Measurements from ENCODE around the gene MGAT5. TPM values are rescaled to one million over a fixed set of nuclear protein-coding genes. Genes with fewer than 3 reads are reported as not detected.

Gene MGAT5
- total RNA-seq, 6 donors from 2014 or later = 25.3 to 65.5 (median 41.3) TPM

- no peak for ATAC-seq (ENCODE audit: low FRiP score in 2 of 2)
- TF ChIP-seq EP300 (IDR thresholded peaks at IDR 0.05) = no peak
- no peak for TF ChIP-seq CTCF (IDR thresholded peaks at IDR 0.05)
- TF ChIP-seq POLR2AphosphoS5 (IDR thresholded peaks at IDR 0.05) = no peak
- no peak for TF ChIP-seq POLR2A (IDR thresholded peaks at IDR 0.05)
- peaks cover 0 to 35% (median 18%) of the 10 kb centered on the region in 4 donors for H3K36me3 ChIP-seq
These were observed 191.2 kb downstream of the MGAT5 start for GRCh38 chr2:134445116-134445515.

GRCh38 chr2:134445985-134446382 lies 192.1 kb downstream of the MGAT5 start:
- H3K4me1 ChIP-seq = no peaks in the 10 kb centered on the region

More at GRCh38 chr2:134445116-134445515, 191.2 kb downstream of the MGAT5 start:
- WGBS, 2 donors = 96% methylated on average over 4 of the region's 4 CpGs
- Histone ChIP-seq H3K27ac (no peak overlapping the region), H3K27me3 (no peaks in the 10 kb centered on the region), H3K9me3 (no peaks in the 10 kb centered on the region), H3K4me3 (no peak overlapping the region), H3K4me1 (no peaks in the 10 kb centered on the region)
- no peak for DNase-seq

GRCh38 chr2:134446383-134447017 lies 192.6 kb downstream of the MGAT5 start:
- Histone ChIP-seq H3K4me3 (no peak overlapping the region), H3K4me1 (no peaks in the 10 kb centered on the region), H3K9me3 (no peaks in the 10 kb centered on the region), H3K27me3 (no peaks in the 10 kb centered on the region), H3K36me3 (peaks cover 0 to 35% (median 18%) of the 10 kb centered on the region in 4 donors), H3K27ac (no peak overlapping the region)
- WGBS, 2 donors = 76 to 92% methylated on average over 8 of the region's 8 CpGs
- TF ChIP-seq CTCF (IDR thresholded peaks at IDR 0.05) (no peak), POLR2AphosphoS5 (IDR thresholded peaks at IDR 0.05) (no peak), POLR2A (IDR thresholded peaks at IDR 0.05) (no peak), EP300 (IDR thresholded peaks at IDR 0.05) (no peak)
- ATAC-seq (ENCODE audit: low FRiP score in 2 of 2) = no peak
- DNase-seq = no peak

More at GRCh38 chr2:134445985-134446382, 192.1 kb downstream of the MGAT5 start:
- no peak overlapping the region for H3K27ac ChIP-seq
- peaks cover 0 to 35% (median 18%) of the 10 kb centered on the region in 4 donors for H3K36me3 ChIP-seq
- DNase-seq = no peak
- no peak for TF ChIP-seq POLR2AphosphoS5 (IDR thresholded peaks at IDR 0.05)
- TF ChIP-seq CTCF (IDR thresholded peaks at IDR 0.05) = no peak
- no peak for TF ChIP-seq POLR2A (IDR thresholded peaks at IDR 0.05)
- no peak for TF ChIP-seq EP300 (IDR thresholded peaks at IDR 0.05)
- no peak overlapping the region for H3K4me3 ChIP-seq
- no peaks in the 10 kb centered on the region for H3K27me3 ChIP-seq
- ATAC-seq (ENCODE audit: low FRiP score in 2 of 2) = no peak
- H3K9me3 ChIP-seq = no peaks in the 10 kb centered on the region
- WGBS, 2 donors = 92 to 93% methylated on average over 6 to 11 of the region's 11 CpGs

GRCh38 chr2:134447669-134448068 lies 193.8 kb downstream of the MGAT5 start:
- WGBS, 2 donors = 80 to 93% methylated on average over 4 of the region's 4 CpGs
- TF ChIP-seq CTCF (IDR thresholded peaks at IDR 0.05) = no peak
- TF ChIP-seq EP300 (IDR thresholded peaks at IDR 0.05) = no peak
- no peak for TF ChIP-seq POLR2A (IDR thresholded peaks at IDR 0.05)
- no peak for TF ChIP-seq POLR2AphosphoS5 (IDR thresholded peaks at IDR 0.05)
- ATAC-seq (ENCODE audit: low FRiP score in 2 of 2) (no peak), DNase-seq (no peak)
- Histone ChIP-seq H3K4me3 (no peak overlapping the region), H3K36me3 (peaks cover 0 to 34% (median 16%) of the 10 kb centered on the region in 4 donors), H3K27me3 (no peaks in the 10 kb centered on the region), H3K27ac (no peak overlapping the region), H3K9me3 (no peaks in the 10 kb centered on the region), H3K4me1 (no peaks in the 10 kb centered on the region)

- TF ChIP-seq POLR2A (IDR thresholded peaks at IDR 0.05) (no peak), CTCF (IDR thresholded peaks at IDR 0.05) (no peak), EP300 (IDR thresholded peaks at IDR 0.05) (no peak), POLR2AphosphoS5 (IDR thresholded peaks at IDR 0.05) (no peak)
- Histone ChIP-seq H3K4me1 (no peaks in the 10 kb centered on the region), H3K4me3 (no peak overlapping the region), H3K27ac (no peak overlapping the region), H3K27me3 (no peaks in the 10 kb centered on the region), H3K9me3 (no peaks in the 10 kb centered on the region), H3K36me3 (peaks cover 0 to 32% (median 16%) of the 10 kb centered on the region in 4 donors)
- WGBS, 2 donors = 91 to 93% methylated on average over 6 of the region's 6 CpGs
- ATAC-seq (ENCODE audit: low FRiP score in 2 of 2) (no peak), DNase-seq (peak in 1 of 2 donors; percentile 49)
These were observed 194.8 kb downstream of the MGAT5 start for GRCh38 chr2:134448650-134449049.
